A549 treated with AZD2906 at 1 μM for 4 hours (cell line): Measurements from ENCODE around the gene TLR3. TPM values are rescaled to one million over a fixed set of nuclear protein-coding genes. Genes with fewer than 3 reads are reported as not detected.

Experiments
- total RNA-seq: library from RNA; stranded (reverse); fragments of 200-300 nt; extraction: Qiagen RNA extraction; gene quantifications from 5 replicates; pipeline ENCODE4 v1.2.3, GENCODE V29; 2022

The TLR3 gene
- total RNA-seq = 0.15 to 0.50 TPM (median 0.32 TPM) in 5 replicates

GRCh38 chr4:186068581-186069348 is at the start of gene TLR3:
Gene TLR3 (plus strand): TSS chr4:186069156. CDS start chr4:186076620, 7,464 bp downstream.

GRCh38 chr4:186104114-186104889 is 35.3 kb downstream of the TLR3 start, which contains the start of gene FAM149A:
Gene FAM149A (plus strand): TSS chr4:186104704.

Other genes with a start within 250 kb of the TLR3 start
- gene FAM149A, start 35.5 kb downstream of the TLR3 start, total RNA-seq = 1.2 to 1.8 TPM (median 1.4 TPM) in 5 replicates
- 2.5 to 3.5 TPM (median 3.1 TPM) in 5 replicates for gene CYP4V2, start 122.4 kb downstream of the TLR3 start, total RNA-seq
- gene KLKB1, start 158.4 kb downstream of the TLR3 start, total RNA-seq = not detected in 5 replicates
- gene F11, start 197.0 kb downstream of the TLR3 start, total RNA-seq = not detected in 5 replicates